ENCODE data around the gene APBA2. TPM values are rescaled to one million over a fixed set of nuclear protein-coding genes. Genes with fewer than 3 reads are reported as not detected.
A peak's percentile ranks its signal among the peaks of the same experiment; 100 is the strongest.
"Not testable (repeated sequence)": the region's sequence is repeated elsewhere in the genome, so short reads cannot be mapped to it uniquely, and the experiment has no call there.

Gene APBA2
- total RNA-seq, 1 donor from 2014 or later = 30.0 TPM

DNA sequence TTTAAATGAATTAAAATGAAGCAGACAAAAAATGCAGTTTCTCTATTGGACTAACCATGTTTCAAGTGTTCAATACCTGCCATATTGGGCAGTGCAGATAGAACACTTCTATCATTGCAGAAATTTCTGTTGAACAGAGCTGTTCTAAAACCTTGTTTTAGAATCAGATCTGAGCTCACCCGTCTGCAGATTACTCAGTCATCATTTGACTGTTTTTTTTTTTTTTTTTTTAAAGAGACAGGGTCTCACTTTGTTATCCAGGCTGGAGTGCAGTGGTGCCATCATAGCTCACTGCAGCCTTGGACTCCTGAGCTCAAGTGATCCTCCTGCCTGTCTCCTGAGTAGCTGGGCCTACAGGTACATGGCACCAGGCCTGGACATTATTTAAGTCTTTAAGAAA lies 128.7 kb downstream of the APBA2 start:
- TF ChIP-seq, protein P1, sequence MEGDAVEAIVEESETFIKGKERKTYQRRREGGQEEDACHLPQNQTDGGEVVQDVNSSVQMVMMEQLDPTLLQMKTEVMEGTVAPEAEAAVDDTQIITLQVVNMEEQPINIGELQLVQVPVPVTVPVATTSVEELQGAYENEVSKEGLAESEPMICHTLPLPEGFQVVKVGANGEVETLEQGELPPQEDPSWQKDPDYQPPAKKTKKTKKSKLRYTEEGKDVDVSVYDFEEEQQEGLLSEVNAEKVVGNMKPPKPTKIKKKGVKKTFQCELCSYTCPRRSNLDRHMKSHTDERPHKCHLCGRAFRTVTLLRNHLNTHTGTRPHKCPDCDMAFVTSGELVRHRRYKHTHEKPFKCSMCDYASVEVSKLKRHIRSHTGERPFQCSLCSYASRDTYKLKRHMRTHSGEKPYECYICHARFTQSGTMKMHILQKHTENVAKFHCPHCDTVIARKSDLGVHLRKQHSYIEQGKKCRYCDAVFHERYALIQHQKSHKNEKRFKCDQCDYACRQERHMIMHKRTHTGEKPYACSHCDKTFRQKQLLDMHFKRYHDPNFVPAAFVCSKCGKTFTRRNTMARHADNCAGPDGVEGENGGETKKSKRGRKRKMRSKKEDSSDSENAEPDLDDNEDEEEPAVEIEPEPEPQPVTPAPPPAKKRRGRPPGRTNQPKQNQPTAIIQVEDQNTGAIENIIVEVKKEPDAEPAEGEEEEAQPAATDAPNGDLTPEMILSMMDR (conservative IDR thresholded peaks at IDR 0.05; ENCODE audit: low read depth, low read length) = no peak
- H3K4me3 ChIP-seq (ENCODE audit: low read depth, low read length) = no peak overlapping the region
- DNase-seq (ENCODE audit: low read depth) = no peak

DNA sequence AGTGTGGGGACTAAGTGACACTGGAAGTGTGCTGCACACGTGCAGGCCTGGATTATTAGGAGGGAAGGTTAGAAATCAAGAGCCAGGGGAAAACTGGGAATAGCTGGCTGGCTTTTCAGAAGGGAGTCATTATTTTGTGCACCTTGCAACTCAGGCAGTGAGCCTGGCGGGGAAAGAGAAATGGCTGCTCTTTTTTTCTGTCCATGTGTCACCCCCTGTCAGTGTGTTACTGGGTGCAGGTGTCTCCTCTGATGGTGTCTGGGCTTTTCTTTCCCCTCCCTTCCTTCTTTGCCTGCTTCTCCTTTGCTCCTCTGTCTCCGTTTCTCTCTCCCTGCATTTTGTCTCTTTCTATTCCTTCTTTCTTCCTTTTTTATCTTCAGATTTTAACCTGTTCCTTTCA lies 130.7 kb downstream of the APBA2 start:
- TF ChIP-seq, protein P1 (conservative IDR thresholded peaks at IDR 0.05; ENCODE audit: low read depth, low read length) = no peak
- H3K4me3 ChIP-seq (ENCODE audit: low read depth, low read length) = no peak overlapping the region
- no peak for DNase-seq (ENCODE audit: low read depth)

DNA sequence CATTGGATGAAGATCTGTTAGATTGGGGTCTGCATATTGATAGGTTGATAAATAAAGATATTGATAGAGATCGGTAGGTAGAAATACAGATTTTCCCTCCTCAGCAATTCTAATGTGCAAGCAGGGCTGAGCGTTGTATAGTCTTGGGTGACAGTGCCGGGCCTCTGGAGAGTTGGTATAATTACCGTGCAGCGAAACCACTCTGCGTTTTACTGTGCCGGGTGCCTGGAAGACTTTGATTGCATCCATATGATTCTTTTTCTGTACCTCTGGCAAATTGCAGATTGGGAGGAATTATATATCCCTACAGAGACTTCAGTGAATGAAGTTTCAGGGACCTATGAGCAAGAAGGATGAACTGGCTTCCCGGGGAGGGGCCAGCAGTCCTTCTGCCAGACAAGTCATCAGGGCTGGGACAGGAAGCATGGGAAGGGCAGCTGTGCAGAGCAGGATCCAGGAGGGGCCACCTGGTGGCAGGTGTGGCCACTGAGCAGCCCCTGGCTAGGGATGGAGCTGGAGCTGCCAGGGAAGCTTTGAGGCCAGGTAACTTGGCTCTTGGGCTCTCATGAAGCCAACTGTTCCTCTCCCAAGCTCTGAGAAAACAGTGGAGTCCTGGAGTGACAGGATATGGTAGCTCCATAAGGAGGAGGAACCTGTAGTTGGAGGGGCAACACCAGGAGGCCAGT lies 132.5 kb downstream of the APBA2 start:
- TF ChIP-seq, protein P1 (conservative IDR thresholded peaks at IDR 0.05; ENCODE audit: low read depth, low read length) = peak; percentile 21
- no peak for DNase-seq (ENCODE audit: low read depth)
- H3K4me3 ChIP-seq (ENCODE audit: low read depth, low read length) = no peak overlapping the region

DNA sequence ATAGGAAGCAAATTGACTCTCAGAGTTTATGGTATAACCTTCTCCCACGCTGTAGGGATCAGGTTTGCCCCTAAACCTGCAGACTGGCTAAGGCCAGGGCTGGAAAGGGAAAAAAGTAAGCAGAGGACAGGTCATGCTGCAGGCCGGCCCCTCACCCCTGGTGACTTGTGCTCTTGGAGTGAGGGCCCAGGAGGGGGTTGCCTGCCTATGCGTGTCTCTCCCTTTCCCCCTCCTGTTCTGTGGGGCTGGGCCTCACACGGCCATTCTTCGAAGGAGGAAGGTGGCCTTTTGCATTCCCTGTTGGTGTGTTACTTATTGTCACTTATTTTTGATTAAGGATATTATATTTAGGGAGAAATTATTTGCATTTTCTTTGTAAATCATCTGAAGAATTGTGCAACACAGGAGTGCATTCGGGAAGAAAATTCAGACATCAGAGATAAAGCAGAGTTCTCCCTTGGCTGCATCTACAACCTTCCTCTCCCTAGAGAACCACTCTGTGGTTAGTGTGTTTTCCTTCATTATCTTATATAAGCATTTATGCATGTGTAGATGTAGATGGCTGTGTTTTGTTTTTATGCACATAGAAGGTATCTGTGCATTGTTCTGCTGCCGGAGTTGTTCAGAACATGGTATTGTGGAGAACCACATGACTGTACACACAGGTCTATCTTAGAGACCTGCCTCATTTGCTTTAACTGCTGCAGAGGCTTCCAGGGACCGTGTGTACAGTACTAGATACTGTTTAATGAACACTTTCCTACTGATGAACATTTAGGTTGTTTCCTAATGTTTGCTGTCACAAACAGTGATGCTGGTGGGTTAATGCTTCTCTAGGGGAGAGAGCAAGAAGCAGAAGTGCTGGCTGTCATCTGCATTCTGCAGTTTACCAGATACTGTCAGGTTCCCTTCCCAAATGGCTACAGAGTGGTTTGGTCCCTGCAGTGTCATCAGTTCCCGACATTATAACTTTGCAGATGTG lies 133.5 kb downstream of the APBA2 start:
- no peak overlapping the region for H3K4me3 ChIP-seq (ENCODE audit: low read depth, low read length)
- TF ChIP-seq, protein P1 (conservative IDR thresholded peaks at IDR 0.05; ENCODE audit: low read depth, low read length) = no peak

DNA sequence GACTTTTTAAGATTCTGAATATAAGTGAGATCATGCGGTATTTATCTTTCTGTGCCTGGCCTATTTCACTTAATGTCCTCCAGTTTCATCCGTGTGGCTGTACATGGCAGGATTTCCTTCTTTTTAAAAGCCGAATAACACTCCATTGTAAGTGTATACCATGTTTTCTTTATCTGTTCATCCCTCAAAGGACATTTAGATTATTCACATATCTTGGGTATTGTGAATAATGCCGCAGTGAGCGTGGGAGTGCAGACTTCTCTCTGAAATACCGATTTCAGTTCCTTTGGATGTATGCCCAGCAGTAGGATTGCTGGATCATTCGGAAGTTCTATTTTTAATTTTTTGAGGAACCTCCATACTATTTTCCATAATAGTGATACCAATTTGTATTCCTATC lies 136.1 kb downstream of the APBA2 start:
- no peak overlapping the region for H3K4me3 ChIP-seq (ENCODE audit: low read depth, low read length)
- no peak for DNase-seq (ENCODE audit: low read depth)
- TF ChIP-seq, protein P1 (conservative IDR thresholded peaks at IDR 0.05; ENCODE audit: low read depth, low read length) = no peak

More for the DNA sequence above, 133.5 kb downstream of the APBA2 start:
- no peak for DNase-seq (ENCODE audit: low read depth)

DNA sequence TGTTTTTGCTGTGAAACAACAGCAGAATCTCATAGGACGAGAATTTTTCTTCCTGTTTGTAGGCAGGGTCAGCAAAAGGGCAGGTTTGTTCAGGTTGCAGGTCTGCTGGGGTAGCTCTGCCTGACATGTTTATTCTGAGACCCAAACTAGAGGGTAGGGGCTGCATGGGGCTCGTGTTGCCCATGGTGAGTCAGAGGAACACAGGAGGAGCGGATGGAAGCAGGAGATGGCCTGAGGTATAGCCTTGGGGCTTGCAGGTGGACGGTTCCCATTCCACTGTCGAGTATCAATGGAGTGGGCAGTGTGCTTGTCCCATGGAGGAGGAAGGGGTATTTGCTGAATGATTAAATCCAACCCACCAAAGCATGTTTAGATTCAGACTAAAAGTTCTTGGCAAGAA lies 138.9 kb downstream of the APBA2 start:
- DNase-seq (ENCODE audit: low read depth) = no peak
- H3K4me3 ChIP-seq (ENCODE audit: low read depth, low read length) = no peak overlapping the region
- TF ChIP-seq, protein P1 (conservative IDR thresholded peaks at IDR 0.05; ENCODE audit: low read depth, low read length) = no peak

DNA sequence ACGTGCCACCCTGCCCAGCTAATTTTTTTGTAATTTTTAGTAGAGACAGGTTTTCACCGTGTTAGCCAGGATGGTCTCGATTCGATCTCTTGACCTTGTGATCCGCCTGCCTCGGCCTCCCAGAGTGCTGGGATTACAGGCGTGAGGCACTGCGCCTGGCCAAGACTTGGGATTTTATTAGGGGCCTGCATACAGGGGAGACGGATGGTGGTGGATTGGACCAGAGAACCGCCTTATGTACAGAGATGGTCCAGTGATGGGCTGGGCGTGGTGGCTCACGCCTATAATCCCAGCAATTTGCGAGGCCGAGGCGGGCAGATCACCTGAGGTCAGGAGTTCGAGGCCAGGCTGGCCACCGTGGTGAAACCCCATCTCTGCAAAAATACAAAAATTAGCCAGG lies 139.6 kb downstream of the APBA2 start:
- not testable (repeated sequence) for DNase-seq (ENCODE audit: low read depth); H3K4me3 ChIP-seq (ENCODE audit: low read depth, low read length)

DNA sequence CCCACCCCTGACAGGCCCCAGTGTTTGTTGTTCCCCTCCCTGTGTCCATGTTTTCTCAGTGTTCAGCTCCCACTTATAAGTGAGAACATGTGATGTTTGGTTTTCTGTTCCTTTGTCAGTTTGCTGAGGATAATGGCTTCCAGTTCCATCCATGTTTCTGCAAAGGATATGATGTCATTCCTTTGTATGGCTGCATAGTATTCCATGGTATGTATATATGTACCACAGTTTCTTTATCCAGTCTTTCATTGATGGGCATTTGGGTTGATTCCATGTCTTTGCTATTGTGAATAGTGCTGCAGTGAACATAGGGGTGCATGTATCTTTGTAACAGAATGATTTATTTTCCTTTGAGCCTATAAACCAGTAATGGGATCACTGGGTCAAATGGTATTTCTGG lies 142.4 kb downstream of the APBA2 start:
- not testable (repeated sequence) for DNase-seq (ENCODE audit: low read depth); H3K4me3 ChIP-seq (ENCODE audit: low read depth, low read length)
